DND-41 (cell line): Measurements from ENCODE around the gene RALA.

Source experiments
- CTCF ChIP-seq: IDR thresholded peaks from 2 replicates; pipeline ENCODE4 v1.5.1; 2012; ENCODE audit warnings: borderline replicate concordance, low read length, moderate library complexity, mild to moderate bottlenecking; ENCODE audit not compliant: poor library complexity, severe bottlenecking; ENCODE audit errors: extremely low read depth
- EZH2 ChIP-seq: IDR thresholded peaks from 3 replicates; pipeline ENCODE4 v1.6.1; 2012; ENCODE audit warnings: borderline replicate concordance, low read depth, mild to moderate bottlenecking, moderate library complexity, low read length, inconsistent platforms; ENCODE audit not compliant: severe bottlenecking

DNA sequence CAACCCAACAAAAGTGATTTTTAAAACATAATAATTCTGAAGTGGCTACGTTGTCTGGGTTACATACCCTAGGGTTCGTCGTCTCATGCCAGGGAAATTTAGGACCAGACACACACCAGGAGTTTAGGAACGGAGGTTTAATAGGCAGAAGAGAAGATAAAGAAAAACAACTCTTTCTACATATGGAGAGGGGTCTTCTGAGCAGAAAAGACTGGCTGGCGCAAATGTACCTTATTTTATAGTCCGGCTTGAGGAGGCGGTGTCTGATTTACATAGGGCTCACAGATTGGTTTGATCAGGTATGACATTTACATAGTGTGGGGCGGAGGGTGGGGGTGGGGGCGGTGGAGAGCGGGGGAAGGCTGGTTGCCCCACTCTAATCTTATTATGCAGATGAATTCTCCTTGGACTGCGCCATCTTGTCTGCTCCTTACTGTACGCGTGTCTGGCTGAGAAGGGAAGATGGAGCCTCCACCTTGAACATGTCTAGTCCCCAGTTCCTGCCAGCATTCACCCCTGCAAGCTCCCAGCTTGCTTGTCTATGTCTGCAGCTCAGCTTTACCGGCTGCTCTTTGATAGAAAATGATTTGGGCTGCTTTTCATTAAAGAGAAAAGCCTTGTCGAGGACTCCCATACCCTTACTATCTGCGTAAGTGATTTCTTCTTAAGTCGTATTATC lies 98.7 kb downstream of the RALA start:
- TF ChIP-seq CTCF (no peak), EZH2 (no peak)
